GM12878 (cell line): ENCODE results near the gene SNTA1.

Experiments
- ATF3 ChIP-seq: IDR thresholded peaks from 2 replicates; pipeline ENCODE4 v1.6.1; 2011; ENCODE audit warnings: low read depth, mild to moderate bottlenecking, low read length, moderate library complexity, borderline replicate concordance; ENCODE audit errors: extremely low read depth
- TF ChIP-seq, protein P1 (sequence below), 3 experiments: IDR thresholded peaks in 2 of 3; conservative IDR thresholded peaks in 1 of 3; 2 replicates each; pipeline ENCODE4 v1.5.1; 2011; ENCODE audit warnings: low read depth in 3 of 3, low read length in 3 of 3, mild to moderate bottlenecking in 3 of 3, control low read depth in 2 of 3, moderate library complexity in 2 of 3, inconsistent platforms in 1 of 3, mixed read lengths in 1 of 3; ENCODE audit not compliant: control insufficient read depth in 2 of 3, insufficient read depth in 1 of 3; ENCODE audit errors: extremely low read depth in 1 of 3

GRCh38 chr20:33437141-33437911 is 6.2 kb downstream of the SNTA1 start:
- no peak for TF ChIP-seq ATF3
- TF ChIP-seq, protein P1, sequence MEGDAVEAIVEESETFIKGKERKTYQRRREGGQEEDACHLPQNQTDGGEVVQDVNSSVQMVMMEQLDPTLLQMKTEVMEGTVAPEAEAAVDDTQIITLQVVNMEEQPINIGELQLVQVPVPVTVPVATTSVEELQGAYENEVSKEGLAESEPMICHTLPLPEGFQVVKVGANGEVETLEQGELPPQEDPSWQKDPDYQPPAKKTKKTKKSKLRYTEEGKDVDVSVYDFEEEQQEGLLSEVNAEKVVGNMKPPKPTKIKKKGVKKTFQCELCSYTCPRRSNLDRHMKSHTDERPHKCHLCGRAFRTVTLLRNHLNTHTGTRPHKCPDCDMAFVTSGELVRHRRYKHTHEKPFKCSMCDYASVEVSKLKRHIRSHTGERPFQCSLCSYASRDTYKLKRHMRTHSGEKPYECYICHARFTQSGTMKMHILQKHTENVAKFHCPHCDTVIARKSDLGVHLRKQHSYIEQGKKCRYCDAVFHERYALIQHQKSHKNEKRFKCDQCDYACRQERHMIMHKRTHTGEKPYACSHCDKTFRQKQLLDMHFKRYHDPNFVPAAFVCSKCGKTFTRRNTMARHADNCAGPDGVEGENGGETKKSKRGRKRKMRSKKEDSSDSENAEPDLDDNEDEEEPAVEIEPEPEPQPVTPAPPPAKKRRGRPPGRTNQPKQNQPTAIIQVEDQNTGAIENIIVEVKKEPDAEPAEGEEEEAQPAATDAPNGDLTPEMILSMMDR (IDR thresholded peaks at IDR 0.05 in 2 of 3, conservative IDR thresholded peaks at IDR 0.05 in 1 of 3; ENCODE audit: control insufficient read depth in 2 of 3, extremely low read depth in 1 of 3, insufficient read depth in 1 of 3, low read depth in 3 of 3, low read length in 3 of 3), result no peak
